ENCODE results near the gene LYRM4. TPM values are rescaled to one million over a fixed set of nuclear protein-coding genes. Genes with fewer than 3 reads are reported as not detected.

The LYRM4 gene
- polyA plus RNA-seq, 2 donors = 10.3 to 12.8 TPM

DNA sequence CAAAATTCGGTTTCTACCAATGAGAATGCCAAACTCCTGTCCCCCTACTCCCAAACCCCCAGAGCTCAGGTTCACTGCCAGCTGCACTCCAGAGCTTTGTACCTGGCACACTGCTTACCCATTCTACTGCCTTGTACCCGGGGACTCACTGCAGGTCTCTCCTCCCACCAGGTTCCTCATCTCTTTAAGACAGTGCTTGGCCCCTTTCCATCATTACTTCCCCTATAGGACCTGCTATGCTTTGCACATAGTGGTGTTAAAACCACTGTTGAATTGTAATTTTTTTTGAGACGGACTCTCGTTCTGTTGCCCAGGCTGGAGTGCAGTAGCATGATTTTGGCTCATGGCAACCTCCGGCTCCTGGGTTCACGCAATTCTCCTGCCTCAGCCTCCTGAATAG, 25.9 kb downstream of the LYRM4 start:
- H3K27me3 ChIP-seq (ENCODE audit: control insufficient read depth in 1 of 2, insufficient read depth in 2 of 2, low read length in 2 of 2) = no peaks in the 10 kb centered on the region
- WGBS, 2 donors = 84 to 89% methylated on average over 6 of the region's 6 CpGs
- no peaks in the 10 kb centered on the region for H3K9me3 ChIP-seq (ENCODE audit: control insufficient read depth in 2 of 2, insufficient read depth in 1 of 2, low read depth in 1 of 2, low read length in 1 of 2)
- no peaks in the 10 kb centered on the region for H3K4me1 ChIP-seq (ENCODE audit: control insufficient read depth in 2 of 2, insufficient read depth in 2 of 2, low read length in 1 of 2)
- H3K36me3 ChIP-seq (ENCODE audit: control insufficient read depth in 2 of 2, insufficient read depth in 2 of 2, low read length in 1 of 2) = peaks cover 0 to 2% of the 10 kb centered on the region in 2 donors
- no peak overlapping the region for H3K4me3 ChIP-seq (ENCODE audit: low read depth in 1 of 2, low read length in 2 of 2)
- H3K27ac ChIP-seq (ENCODE audit: low read depth in 2 of 2, low read length in 1 of 2) = no peak overlapping the region

DNA sequence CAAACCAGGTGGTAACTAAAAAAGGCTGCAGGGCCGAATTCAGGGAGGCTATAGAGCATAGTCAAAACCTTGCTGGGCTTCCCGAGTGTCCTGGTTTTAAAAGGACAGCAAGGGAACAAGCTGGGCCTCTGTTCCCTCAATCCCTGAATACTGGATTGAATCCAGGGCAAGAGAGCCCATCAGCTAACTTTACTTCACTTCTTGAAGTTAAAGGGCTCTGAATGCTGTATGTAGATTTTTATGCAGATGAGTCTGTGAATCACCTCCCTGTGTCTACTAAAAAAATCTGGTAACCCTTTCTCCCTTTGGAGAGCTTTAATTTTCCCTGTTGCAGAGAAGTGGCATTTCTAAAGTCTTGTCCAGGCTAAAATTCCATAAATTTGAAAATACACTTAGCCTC, 29.5 kb downstream of the LYRM4 start:
- H3K4me3 ChIP-seq (ENCODE audit: low read depth in 1 of 2, low read length in 2 of 2) = no peak overlapping the region
- WGBS, 2 donors = 87% methylated on average over 2 of the region's 2 CpGs
- no peaks in the 10 kb centered on the region for H3K36me3 ChIP-seq (ENCODE audit: control insufficient read depth in 2 of 2, insufficient read depth in 2 of 2, low read length in 1 of 2)
- no peaks in the 10 kb centered on the region for H3K27me3 ChIP-seq (ENCODE audit: control insufficient read depth in 1 of 2, insufficient read depth in 2 of 2, low read length in 2 of 2)
- H3K9me3 ChIP-seq (ENCODE audit: control insufficient read depth in 2 of 2, insufficient read depth in 1 of 2, low read depth in 1 of 2, low read length in 1 of 2) = no peaks in the 10 kb centered on the region
- H3K4me1 ChIP-seq (ENCODE audit: control insufficient read depth in 2 of 2, insufficient read depth in 2 of 2, low read length in 1 of 2) = no peaks in the 10 kb centered on the region
- no peak overlapping the region for H3K27ac ChIP-seq (ENCODE audit: low read depth in 2 of 2, low read length in 1 of 2)

DNA sequence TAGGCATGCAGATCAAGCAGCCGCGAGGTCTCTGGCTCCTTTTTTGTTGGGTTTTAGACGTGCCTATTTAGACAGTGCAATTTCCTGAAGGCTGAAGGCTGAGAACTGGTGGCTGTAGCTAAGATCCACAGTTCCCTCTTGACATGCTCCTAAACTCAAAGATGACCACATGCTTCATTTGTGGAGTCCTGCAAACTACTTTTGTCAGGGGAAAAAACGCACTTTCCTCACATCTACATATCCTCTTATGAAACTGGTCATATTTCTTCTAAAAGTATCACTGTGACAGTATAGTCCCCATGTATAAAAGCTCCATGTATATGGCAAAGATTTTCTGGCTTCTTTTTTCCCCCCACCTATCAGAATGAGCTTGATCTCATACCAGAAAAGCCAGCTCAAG, 30.7 kb downstream of the LYRM4 start:
- Histone ChIP-seq H3K4me1 (ENCODE audit: control insufficient read depth in 2 of 2, insufficient read depth in 2 of 2, low read length in 1 of 2) (no peaks in the 10 kb centered on the region), H3K36me3 (ENCODE audit: control insufficient read depth in 2 of 2, insufficient read depth in 2 of 2, low read length in 1 of 2) (no peaks in the 10 kb centered on the region), H3K9me3 (ENCODE audit: control insufficient read depth in 2 of 2, insufficient read depth in 1 of 2, low read depth in 1 of 2, low read length in 1 of 2) (no peaks in the 10 kb centered on the region), H3K4me3 (ENCODE audit: low read depth in 1 of 2, low read length in 2 of 2) (no peak overlapping the region), H3K27ac (ENCODE audit: low read depth in 2 of 2, low read length in 1 of 2) (no peak overlapping the region), H3K27me3 (ENCODE audit: control insufficient read depth in 1 of 2, insufficient read depth in 2 of 2, low read length in 2 of 2) (no peaks in the 10 kb centered on the region)
- 69 to 70% methylated on average over 4 of the region's 4 CpGs for WGBS, 2 donors

DNA sequence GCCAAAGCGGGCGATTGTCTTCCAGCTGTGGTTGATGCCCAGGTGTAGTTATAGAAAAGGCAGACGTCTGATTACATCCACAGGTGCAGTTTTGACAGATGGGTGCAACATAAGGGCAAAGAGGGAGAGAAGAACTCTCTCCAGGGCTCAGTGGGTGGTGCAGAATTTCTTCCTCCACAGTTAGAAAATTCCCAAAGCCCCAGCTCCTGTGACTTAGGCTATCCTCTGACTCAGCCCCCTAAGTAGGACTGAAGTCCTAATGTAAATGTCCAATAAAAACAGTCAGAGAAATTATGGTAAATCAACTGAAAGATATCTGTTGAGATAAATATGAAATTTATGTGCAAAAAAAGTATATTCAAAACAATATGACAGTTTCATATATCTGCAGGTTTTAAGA, 31.4 kb downstream of the LYRM4 start:
- no peaks in the 10 kb centered on the region for H3K27me3 ChIP-seq (ENCODE audit: control insufficient read depth in 1 of 2, insufficient read depth in 2 of 2, low read length in 2 of 2)
- H3K36me3 ChIP-seq (ENCODE audit: control insufficient read depth in 2 of 2, insufficient read depth in 2 of 2, low read length in 1 of 2) = no peaks in the 10 kb centered on the region
- WGBS, 2 donors = 91 to 96% methylated on average over 3 of the region's 3 CpGs
- no peaks in the 10 kb centered on the region for H3K9me3 ChIP-seq (ENCODE audit: control insufficient read depth in 2 of 2, insufficient read depth in 1 of 2, low read depth in 1 of 2, low read length in 1 of 2)
- H3K27ac ChIP-seq (ENCODE audit: low read depth in 2 of 2, low read length in 1 of 2) = no peak overlapping the region
- H3K4me3 ChIP-seq (ENCODE audit: low read depth in 1 of 2, low read length in 2 of 2) = no peak overlapping the region
- no peaks in the 10 kb centered on the region for H3K4me1 ChIP-seq (ENCODE audit: control insufficient read depth in 2 of 2, insufficient read depth in 2 of 2, low read length in 1 of 2)

DNA sequence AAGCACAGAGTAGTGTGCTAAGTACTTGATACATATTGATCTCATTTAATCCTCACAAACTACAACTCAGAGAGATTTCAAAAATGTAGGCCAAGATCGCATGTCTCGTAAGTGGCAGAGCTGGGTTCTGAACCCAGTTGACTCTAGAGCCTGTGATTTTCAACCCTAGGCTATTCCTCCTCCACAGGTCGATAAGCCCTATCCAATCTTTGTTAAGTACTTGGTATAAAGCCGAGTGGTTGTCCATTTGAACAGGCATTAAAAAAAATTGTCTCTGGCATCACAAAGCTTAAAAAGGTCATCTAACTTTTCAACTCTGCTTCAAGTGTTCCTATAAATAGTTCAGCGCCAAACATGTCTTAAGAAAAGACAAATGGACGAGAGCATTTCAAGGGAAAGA, 37.4 kb downstream of the LYRM4 start:
- no peak overlapping the region for H3K4me3 ChIP-seq (ENCODE audit: low read depth in 1 of 2, low read length in 2 of 2)
- H3K27me3 ChIP-seq (ENCODE audit: control insufficient read depth in 1 of 2, insufficient read depth in 2 of 2, low read length in 2 of 2) = no peaks in the 10 kb centered on the region
- peaks cover 0 to 2% of the 10 kb centered on the region in 2 donors for H3K36me3 ChIP-seq (ENCODE audit: control insufficient read depth in 2 of 2, insufficient read depth in 2 of 2, low read length in 1 of 2)
- no peaks in the 10 kb centered on the region for H3K9me3 ChIP-seq (ENCODE audit: control insufficient read depth in 2 of 2, insufficient read depth in 1 of 2, low read depth in 1 of 2, low read length in 1 of 2)
- H3K27ac ChIP-seq (ENCODE audit: low read depth in 2 of 2, low read length in 1 of 2) = no peak overlapping the region
- 89 to 91% methylated on average over 6 of the region's 6 CpGs for WGBS, 2 donors
- H3K4me1 ChIP-seq (ENCODE audit: control insufficient read depth in 2 of 2, insufficient read depth in 2 of 2, low read length in 1 of 2) = no peaks in the 10 kb centered on the region

DNA sequence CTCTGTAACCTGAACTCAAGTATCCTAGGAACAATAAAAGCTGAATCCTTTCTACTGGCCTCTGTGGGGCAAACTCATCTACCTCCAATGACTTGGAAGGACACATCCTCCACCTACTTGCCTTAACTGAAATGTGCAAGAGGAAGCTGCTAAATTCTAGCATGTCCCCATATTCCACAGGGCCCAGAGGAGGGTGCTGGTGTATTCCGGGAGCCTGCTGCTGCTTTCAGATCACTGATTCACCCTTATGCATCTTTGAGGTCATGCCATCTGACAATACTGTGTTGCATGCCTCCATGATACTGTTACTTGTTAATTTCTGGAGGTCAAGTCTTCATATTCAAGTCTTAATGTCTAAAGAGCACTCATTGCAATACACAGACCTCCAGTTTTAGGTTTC, 40.3 kb downstream of the LYRM4 start:
- H3K36me3 ChIP-seq (ENCODE audit: control insufficient read depth in 2 of 2, insufficient read depth in 2 of 2, low read length in 1 of 2) = peaks cover 0 to 5% of the 10 kb centered on the region in 2 donors
- no peak overlapping the region for H3K4me3 ChIP-seq (ENCODE audit: low read depth in 1 of 2, low read length in 2 of 2)
- H3K27ac ChIP-seq (ENCODE audit: low read depth in 2 of 2, low read length in 1 of 2) = no peak overlapping the region
- no peaks in the 10 kb centered on the region for H3K4me1 ChIP-seq (ENCODE audit: control insufficient read depth in 2 of 2, insufficient read depth in 2 of 2, low read length in 1 of 2)
- 95 to 97% methylated on average over 1 of the region's 1 CpG for WGBS, 2 donors
- no peaks in the 10 kb centered on the region for H3K27me3 ChIP-seq (ENCODE audit: control insufficient read depth in 1 of 2, insufficient read depth in 2 of 2, low read length in 2 of 2)
- no peaks in the 10 kb centered on the region for H3K9me3 ChIP-seq (ENCODE audit: control insufficient read depth in 2 of 2, insufficient read depth in 1 of 2, low read depth in 1 of 2, low read length in 1 of 2)

DNA sequence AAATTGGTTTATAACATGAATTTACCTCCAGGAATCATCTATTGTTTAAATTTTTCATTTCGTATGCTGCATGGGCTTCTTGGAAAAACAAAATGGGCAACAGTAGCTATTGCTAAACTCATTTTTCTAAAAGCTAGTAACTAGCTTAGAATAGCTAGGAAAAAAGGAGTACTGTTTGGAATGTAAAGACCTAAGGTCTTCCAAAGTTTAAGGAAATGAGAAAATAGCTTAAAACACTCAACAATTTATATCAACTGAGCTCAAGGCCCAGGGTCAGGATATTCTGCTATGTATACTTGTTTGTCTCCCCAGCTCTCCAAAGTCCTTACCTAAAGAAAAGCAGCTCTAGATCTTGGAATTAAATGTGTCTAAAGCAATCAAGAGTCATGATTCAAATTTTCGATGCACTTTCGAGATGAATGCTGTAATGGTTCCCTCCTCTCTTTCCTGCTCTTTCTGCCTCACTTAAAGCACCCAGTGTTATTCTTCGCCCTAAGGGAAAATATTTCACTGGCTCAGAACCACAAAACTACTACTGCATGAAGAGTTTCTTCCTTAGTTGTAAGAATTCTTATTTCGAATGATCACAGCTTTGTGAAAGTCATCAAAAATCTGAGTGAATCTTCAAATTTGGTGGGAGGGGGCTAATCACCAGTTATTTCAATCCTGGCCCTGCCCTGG, 41.6 kb downstream of the LYRM4 start:
- peaks cover 0 to 5% of the 10 kb centered on the region in 2 donors for H3K36me3 ChIP-seq (ENCODE audit: control insufficient read depth in 2 of 2, insufficient read depth in 2 of 2, low read length in 1 of 2)
- H3K27ac ChIP-seq (ENCODE audit: low read depth in 2 of 2, low read length in 1 of 2) = no peak overlapping the region
- H3K9me3 ChIP-seq (ENCODE audit: control insufficient read depth in 2 of 2, insufficient read depth in 1 of 2, low read depth in 1 of 2, low read length in 1 of 2) = no peaks in the 10 kb centered on the region
- 63 to 71% methylated on average over 5 of the region's 5 CpGs for WGBS, 2 donors
- no peak overlapping the region for H3K4me3 ChIP-seq (ENCODE audit: low read depth in 1 of 2, low read length in 2 of 2)
- H3K4me1 ChIP-seq (ENCODE audit: control insufficient read depth in 2 of 2, insufficient read depth in 2 of 2, low read length in 1 of 2) = peaks cover 0 to 2% of the 10 kb centered on the region in 2 donors
- H3K27me3 ChIP-seq (ENCODE audit: control insufficient read depth in 1 of 2, insufficient read depth in 2 of 2, low read length in 2 of 2) = no peaks in the 10 kb centered on the region

- H3K9me3 ChIP-seq (ENCODE audit: control insufficient read depth in 2 of 2, insufficient read depth in 1 of 2, low read depth in 1 of 2, low read length in 1 of 2) = no peaks in the 10 kb centered on the region
- no peak overlapping the region for H3K4me3 ChIP-seq (ENCODE audit: low read depth in 1 of 2, low read length in 2 of 2)
- WGBS, 2 donors = 68 to 73% methylated on average over 2 of the region's 2 CpGs
- H3K27me3 ChIP-seq (ENCODE audit: control insufficient read depth in 1 of 2, insufficient read depth in 2 of 2, low read length in 2 of 2) = no peaks in the 10 kb centered on the region
- H3K27ac ChIP-seq (ENCODE audit: low read depth in 2 of 2, low read length in 1 of 2) = no peak overlapping the region
- peaks cover 0 to 3% of the 10 kb centered on the region in 2 donors for H3K36me3 ChIP-seq (ENCODE audit: control insufficient read depth in 2 of 2, insufficient read depth in 2 of 2, low read length in 1 of 2)
- peaks cover 0 to 2% of the 10 kb centered on the region in 2 donors for H3K4me1 ChIP-seq (ENCODE audit: control insufficient read depth in 2 of 2, insufficient read depth in 2 of 2, low read length in 1 of 2)
These were observed 43.4 kb downstream of the LYRM4 start for GRCh38 chr6:5217356-5217755.

DNA sequence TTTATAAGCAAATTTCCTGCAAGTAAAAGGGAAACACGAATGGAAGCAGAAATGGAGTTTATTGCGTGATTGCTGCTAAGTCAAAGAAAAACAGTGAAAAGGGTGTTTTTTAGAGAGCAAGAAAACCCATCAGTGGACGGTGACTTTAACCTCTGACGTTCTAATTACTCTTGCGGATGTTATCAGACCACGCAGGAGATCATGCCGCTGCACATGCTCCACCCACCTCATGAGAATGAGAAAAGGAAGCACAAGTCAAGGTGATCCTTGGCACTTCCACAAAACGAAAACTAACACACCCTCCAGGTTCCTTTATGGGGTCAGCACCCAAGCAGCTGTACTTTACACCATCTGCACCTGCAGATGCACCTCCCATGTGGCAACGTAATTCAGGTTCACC, 45.0 kb downstream of the LYRM4 start:
- H3K4me3 ChIP-seq (ENCODE audit: low read depth in 1 of 2, low read length in 2 of 2) = no peak overlapping the region
- H3K4me1 ChIP-seq (ENCODE audit: control insufficient read depth in 2 of 2, insufficient read depth in 2 of 2, low read length in 1 of 2) = peaks cover 0 to 2% of the 10 kb centered on the region in 2 donors
- H3K9me3 ChIP-seq (ENCODE audit: control insufficient read depth in 2 of 2, insufficient read depth in 1 of 2, low read depth in 1 of 2, low read length in 1 of 2) = no peaks in the 10 kb centered on the region
- no peaks in the 10 kb centered on the region for H3K27me3 ChIP-seq (ENCODE audit: control insufficient read depth in 1 of 2, insufficient read depth in 2 of 2, low read length in 2 of 2)
- peaks cover 0 to 3% of the 10 kb centered on the region in 2 donors for H3K36me3 ChIP-seq (ENCODE audit: control insufficient read depth in 2 of 2, insufficient read depth in 2 of 2, low read length in 1 of 2)
- H3K27ac ChIP-seq (ENCODE audit: low read depth in 2 of 2, low read length in 1 of 2) = no peak overlapping the region
- WGBS, 2 donors = 76 to 87% methylated on average over 9 of the region's 9 CpGs

GRCh38 chr6:5215159-5215558, 45.6 kb downstream of the LYRM4 start:
- H3K27me3 ChIP-seq (ENCODE audit: control insufficient read depth in 1 of 2, insufficient read depth in 2 of 2, low read length in 2 of 2) = no peaks in the 10 kb centered on the region
- H3K27ac ChIP-seq (ENCODE audit: low read depth in 2 of 2, low read length in 1 of 2) = no peak overlapping the region
- peaks cover 0 to 3% of the 10 kb centered on the region in 2 donors for H3K36me3 ChIP-seq (ENCODE audit: control insufficient read depth in 2 of 2, insufficient read depth in 2 of 2, low read length in 1 of 2)
- H3K4me1 ChIP-seq (ENCODE audit: control insufficient read depth in 2 of 2, insufficient read depth in 2 of 2, low read length in 1 of 2) = peaks cover 0 to 2% of the 10 kb centered on the region in 2 donors
- no peak overlapping the region for H3K4me3 ChIP-seq (ENCODE audit: low read depth in 1 of 2, low read length in 2 of 2)
- 81 to 87% methylated on average over 2 of the region's 2 CpGs for WGBS, 2 donors
- no peaks in the 10 kb centered on the region for H3K9me3 ChIP-seq (ENCODE audit: control insufficient read depth in 2 of 2, insufficient read depth in 1 of 2, low read depth in 1 of 2, low read length in 1 of 2)

Measured in esophagus (tissue), 2 donors.